GM06990 (cell line): ENCODE data around the gene SH3BGRL.

Experiments
- DNase-seq: peaks from one replicate; pipeline ENCODE4 v3.0.0-alpha.2; 2011; ENCODE audit not compliant: insufficient read length; ENCODE audit errors: extremely low read depth
- H3K27me3 ChIP-seq: replicated peaks from 2 replicates; pipeline ENCODE4 v1.6.0; 2011; ENCODE audit warnings: low read length; ENCODE audit not compliant: control insufficient read depth, insufficient read depth
- H3K36me3 ChIP-seq: 2 replicates; pipeline ENCODE4 v1.5.1; 2011; ENCODE audit warnings: low read length; ENCODE audit not compliant: control insufficient read depth, insufficient read depth
- H3K4me3 ChIP-seq: replicated peaks from 2 replicates; pipeline ENCODE4 v1.5.1; 2011; ENCODE audit warnings: low read depth, mild to moderate bottlenecking, control low read depth, low read length
- CTCF ChIP-seq: IDR thresholded peaks from 2 replicates; pipeline ENCODE4 v1.5.1; 2011; ENCODE audit warnings: low read length, control low read depth, mild to moderate bottlenecking, inconsistent platforms; ENCODE audit not compliant: insufficient read depth, poor library complexity, severe bottlenecking

The SH3BGRL gene

GRCh38 chrX:81259020-81259713 lies 57.3 kb downstream of the SH3BGRL start:
- H3K4me3 ChIP-seq = no peak overlapping the region
- no peaks in the 10 kb centered on the region for H3K27me3 ChIP-seq
- TF ChIP-seq CTCF = no peak
- no peaks in the 10 kb centered on the region for H3K36me3 ChIP-seq
- no peak for DNase-seq

GRCh38 chrX:81259714-81260395 lies 58.0 kb downstream of the SH3BGRL start:
- no peaks in the 10 kb centered on the region for H3K36me3 ChIP-seq
- H3K4me3 ChIP-seq = no peak overlapping the region
- no peak for DNase-seq
- TF ChIP-seq CTCF = no peak
- no peaks in the 10 kb centered on the region for H3K27me3 ChIP-seq

GRCh38 chrX:81261576-81261975 lies 59.7 kb downstream of the SH3BGRL start:
- Histone ChIP-seq H3K27me3 (no peaks in the 10 kb centered on the region), H3K36me3 (no peaks in the 10 kb centered on the region), H3K4me3 (no peak overlapping the region)
- no peak for DNase-seq
- no peak for TF ChIP-seq CTCF

- no peaks in the 10 kb centered on the region for H3K36me3 ChIP-seq
- H3K4me3 ChIP-seq = no peak overlapping the region
- H3K27me3 ChIP-seq = no peaks in the 10 kb centered on the region
- DNase-seq = no peak
- no peak for TF ChIP-seq CTCF
Observed at GRCh38 chrX:81263059-81263458, 61.2 kb downstream of the SH3BGRL start.

- no peak overlapping the region for H3K4me3 ChIP-seq
- no peak for TF ChIP-seq CTCF
- no peak for DNase-seq
- H3K27me3 ChIP-seq = no peaks in the 10 kb centered on the region
- no peaks in the 10 kb centered on the region; the same call in 1 of the 2 replicates for H3K36me3 ChIP-seq
Observed at GRCh38 chrX:81278616-81279015, 76.7 kb downstream of the SH3BGRL start.
